ENCODE measurements around the gene BAG2.

DNA sequence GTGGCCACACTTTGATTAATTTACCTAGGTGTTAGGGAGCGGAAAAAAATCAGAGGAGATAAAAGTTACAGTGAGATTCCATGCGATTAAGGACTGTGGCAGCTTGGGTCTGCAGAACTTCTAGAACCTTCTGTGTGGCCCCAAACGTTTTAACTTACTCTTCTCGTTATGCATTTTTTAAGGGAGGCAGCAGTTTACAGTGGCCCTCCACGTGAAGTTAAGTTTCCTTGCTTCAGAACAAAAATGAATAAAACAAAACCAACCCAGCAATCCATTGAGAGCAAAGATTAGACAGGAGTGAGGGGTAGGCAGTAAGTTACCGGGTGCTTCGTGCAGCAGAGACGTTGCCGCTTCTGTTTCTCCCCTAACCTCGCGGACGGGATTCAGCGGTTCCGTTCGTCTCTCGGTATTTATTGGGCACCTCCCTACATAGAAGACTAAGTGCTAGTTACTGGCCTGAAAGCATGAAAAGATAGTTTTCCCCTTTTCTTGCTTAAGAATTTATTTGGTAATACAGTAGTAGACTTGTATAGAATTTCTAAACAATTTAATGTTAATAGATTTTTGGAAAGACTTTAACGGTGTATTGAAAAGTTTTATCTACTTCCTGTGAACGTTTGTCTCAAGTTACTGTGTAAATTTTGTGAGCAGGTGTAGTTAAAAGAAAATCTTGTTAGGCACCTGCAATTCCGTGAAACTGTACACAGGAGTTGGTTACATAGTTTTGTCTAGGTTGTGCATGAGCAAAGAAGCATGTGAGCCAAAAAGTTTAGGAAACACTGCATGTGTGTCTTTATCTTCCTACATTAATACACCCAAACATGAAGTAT lies 1.1 kb downstream of the BAG2 start:
- TF ChIP-seq POLR2AphosphoS5 (IDR thresholded peaks at IDR 0.05; ENCODE audit: insufficient read depth in 1 of 2, low read depth in 1 of 2), result no peak
- TF ChIP-seq, protein P1, sequence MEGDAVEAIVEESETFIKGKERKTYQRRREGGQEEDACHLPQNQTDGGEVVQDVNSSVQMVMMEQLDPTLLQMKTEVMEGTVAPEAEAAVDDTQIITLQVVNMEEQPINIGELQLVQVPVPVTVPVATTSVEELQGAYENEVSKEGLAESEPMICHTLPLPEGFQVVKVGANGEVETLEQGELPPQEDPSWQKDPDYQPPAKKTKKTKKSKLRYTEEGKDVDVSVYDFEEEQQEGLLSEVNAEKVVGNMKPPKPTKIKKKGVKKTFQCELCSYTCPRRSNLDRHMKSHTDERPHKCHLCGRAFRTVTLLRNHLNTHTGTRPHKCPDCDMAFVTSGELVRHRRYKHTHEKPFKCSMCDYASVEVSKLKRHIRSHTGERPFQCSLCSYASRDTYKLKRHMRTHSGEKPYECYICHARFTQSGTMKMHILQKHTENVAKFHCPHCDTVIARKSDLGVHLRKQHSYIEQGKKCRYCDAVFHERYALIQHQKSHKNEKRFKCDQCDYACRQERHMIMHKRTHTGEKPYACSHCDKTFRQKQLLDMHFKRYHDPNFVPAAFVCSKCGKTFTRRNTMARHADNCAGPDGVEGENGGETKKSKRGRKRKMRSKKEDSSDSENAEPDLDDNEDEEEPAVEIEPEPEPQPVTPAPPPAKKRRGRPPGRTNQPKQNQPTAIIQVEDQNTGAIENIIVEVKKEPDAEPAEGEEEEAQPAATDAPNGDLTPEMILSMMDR (IDR thresholded peaks at IDR 0.05), result no peak

All from vagina (tissue), 2 donors.